Endothelial cell of umbilical vein (primary cell): ENCODE results near the gene GBE1. TPM values are rescaled to one million over a fixed set of nuclear protein-coding genes. Genes with fewer than 3 reads are reported as not detected.
A peak's percentile ranks its signal among the peaks of the same experiment; 100 is the strongest.
"Not testable (repeated sequence)": the region's sequence is repeated elsewhere in the genome, so short reads cannot be mapped to it uniquely, and the experiment has no call there.

Experiments used
- BruUV-seq: library from RNA; stranded (reverse); fragments of 400-500 nt; replicated peaks from 2 replicates; lab custom pipeline; 2021; lab: Mats Ljungman, UMichigan
- CTCF ChIA-PET: fragments of 300-600, 350-600 bp; sonication (Branson Sonifier 250); formaldehyde crosslinking; loops from one replicate; lab custom pipeline; 2021; ENCODE audit warnings: antibody characterized with exemption, inconsistent platforms; lab: Charles Lee
- POLR2A ChIA-PET: fragments of 300-600, 350-600 bp; sonication (Branson Sonifier 250); formaldehyde crosslinking; loops from one replicate; lab custom pipeline; 2021; ENCODE audit warnings: antibody characterized with exemption, inconsistent platforms; lab: Charles Lee
- DNase-seq: peaks from one replicate; pipeline ENCODE4 v3.0.0-alpha.2; 2011; ENCODE audit warnings: low read depth, low spot score
- FAIRE-seq: peaks from 2 replicates; lab custom pipeline; 2011; peaks lifted over from hg19 to GRCh38; lab: Jason Lieb, UNC
- H2AFZ ChIP-seq: 2 replicates; pipeline ENCODE4 v1.6.0; 2012; ENCODE audit warnings: low read depth, low read length, control low read depth, inconsistent platforms
- H3K27ac ChIP-seq: 2 replicates; pipeline ENCODE4 v1.5.1; 2011; ENCODE audit warnings: low read depth, mild to moderate bottlenecking, control low read depth, low read length, moderate library complexity; ENCODE audit not compliant: insufficient read depth
- H3K27me3 ChIP-seq, 2 experiments: 2 replicates each; pipeline versions ENCODE4 v1.6.0 to v1.6.1; 2011; ENCODE audit warnings: low read length in 2 of 2, mixed read lengths in 1 of 2; ENCODE audit not compliant: control insufficient read depth in 2 of 2, insufficient read depth in 2 of 2
- H3K36me3 ChIP-seq, 2 experiments: 2 replicates in 1 of 2; 3 replicates in 1 of 2; pipeline ENCODE4 v1.5.1; 2011; ENCODE audit warnings: low read length in 2 of 2, mild to moderate bottlenecking in 1 of 2, moderate library complexity in 1 of 2; ENCODE audit not compliant: control insufficient read depth in 2 of 2, insufficient read depth in 2 of 2; ENCODE audit errors: extremely low read depth in 1 of 2
- H3K4me1 ChIP-seq: 3 replicates; pipeline ENCODE4 v1.5.1; 2011; ENCODE audit warnings: mild to moderate bottlenecking, low read length; ENCODE audit not compliant: control insufficient read depth, insufficient read depth; ENCODE audit errors: extremely low read depth
- H3K4me2 ChIP-seq: 2 replicates; pipeline ENCODE4 v1.6.1; 2011; ENCODE audit warnings: low read length, control low read depth, mixed read lengths; ENCODE audit not compliant: insufficient read depth
- H3K4me3 ChIP-seq, 3 experiments: fragments of 200-600 bp in 1 of 3; sonication (generic), shearing (Covaris generic) in 1 of 3; replicated peaks in 1 of 3; 2 replicates each; pipeline ENCODE4 v1.5.1; 2011 to 2016; ENCODE audit warnings: control low read depth in 3 of 3, low read length in 3 of 3, mild to moderate bottlenecking in 2 of 3, inconsistent platforms in 1 of 3, low read depth in 1 of 3, moderate library complexity in 1 of 3; ENCODE audit not compliant: insufficient read depth in 1 of 3
- H3K79me2 ChIP-seq: 2 replicates; pipeline ENCODE4 v1.6.0; 2012; ENCODE audit warnings: low read length, inconsistent platforms; ENCODE audit not compliant: control insufficient read depth, insufficient read depth
- H3K9ac ChIP-seq: replicated peaks from 2 replicates; pipeline ENCODE3; 2011; ENCODE audit warnings: low read length, control low read depth; ENCODE audit not compliant: insufficient read depth; ENCODE audit errors: extremely low read depth
- H3K9me1 ChIP-seq: replicated peaks from 3 replicates; pipeline ENCODE4 v1.6.0; 2011; ENCODE audit warnings: mild to moderate bottlenecking, low read length; ENCODE audit not compliant: control insufficient read depth, insufficient read depth; ENCODE audit errors: extremely low read depth
- H3K9me3 ChIP-seq: replicated peaks from 2 replicates; pipeline ENCODE4 v1.5.1; 2012; ENCODE audit warnings: low read length, inconsistent platforms; ENCODE audit not compliant: control insufficient read depth, insufficient read depth
- H4K20me1 ChIP-seq: replicated peaks from 2 replicates; pipeline ENCODE3; 2011; ENCODE audit warnings: mild to moderate bottlenecking, low read length; ENCODE audit not compliant: control insufficient read depth, insufficient read depth; ENCODE audit errors: extremely low read depth
- JUN ChIP-seq: IDR thresholded peaks from 2 replicates; pipeline ENCODE4 v1.6.1; 2011; ENCODE audit warnings: borderline replicate concordance, low read depth; ENCODE audit not compliant: insufficient read length, insufficient read depth
- dilution Hi-C: fragments of 300-500 bp; cut with MboI; formaldehyde crosslinking; loops from one replicate; pipeline ENCODE4 v1.15.0; 2019; ENCODE audit warnings: low sequenced_read_pairs; ENCODE audit not compliant: extremely low pct_ligation_motif_present
- intact Hi-C: fragments of 100-400 bp; cut with micrococcal nuclease; formaldehyde crosslinking; loops from one replicate; pipeline ENCODE4 v1.10.0; 2022
- polyA plus RNA-seq, 4 experiments: library from polyadenylated mRNA; depleted of rRNA in 3 of 4; stranded (reverse) in 3 of 4; unstranded in 1 of 4; fragments of >200 nt; gene quantifications; 2 replicates each; pipeline versions ENCODE4 v1.2.1 to v1.2.3, GENCODE V29; 2011 to 2012; ENCODE audit warnings: missing spikeins in 1 of 4
- total RNA-seq: library from RNA; stranded (reverse); gene quantifications from 2 replicates; pipeline ENCODE4 v1.2.3, GENCODE V29; 2021

GBE1 gene
- total and polyA plus RNA-seq, 2 donors (not counting 3 experiments of a cell fraction or from before 2014, with no cell fraction given), result 35.9 to 110 TPM

- Histone ChIP-seq H3K4me2 (peak overlapping the region; percentile 98), H3K27ac (peak overlapping the region; percentile 96), H3K79me2 (peaks cover 54% of the 10 kb centered on the region), H3K9ac (peak overlapping the region; percentile 96), H3K36me3 (peaks cover 0 to 2% of the 10 kb centered on the region in 2 experiments), H3K4me3 (peak overlapping the region; percentile 77 to 95 (median 83)), H2AFZ (no peak overlapping the region), H3K9me3 (no peaks in the 10 kb centered on the region), H3K4me1 (peaks cover 24% of the 10 kb centered on the region), H3K27me3 (no peaks in the 10 kb centered on the region), H3K9me1 (no peaks in the 10 kb centered on the region), H4K20me1 (no peaks in the 10 kb centered on the region)
- dilution Hi-C loops (no loop called here), intact Hi-C loops (loop anchor here (1.0 to 10.0 kb wide), 3 partner anchors 285 to 407 kb away; no protein-coding TSS in a partner anchor)
- TF ChIP-seq JUN, result no peak
- DNase-seq, result peak; percentile 37
- FAIRE-seq, result no peak
- BruUV-seq, result no TSS peak
- POLR2A ChIA-PET, result interaction anchor here (1.4 kb wide), 1 partner anchor 16 kb away, joined by 10 read pairs; no protein-coding TSS in a partner anchor
- CTCF ChIA-PET, result interaction anchor here (0.9 to 2.8 kb wide), 3 partner anchors 16 to 49 kb away, joined by 3 to 15 read pairs (median 4); no protein-coding TSS in a partner anchor
Observed at GRCh38 chr3:81760215-81760614, 1.2 kb downstream of the GBE1 start.

GRCh38 chr3:81758771-81759170 is 2.7 kb downstream of the GBE1 start:
- peaks cover 69% of the 10 kb centered on the region for H3K79me2 ChIP-seq
- FAIRE-seq, H3K9me1 ChIP-seq, BruUV-seq, H2AFZ ChIP-seq, H3K4me2 ChIP-seq, H4K20me1 ChIP-seq, DNase-seq, H3K36me3 ChIP-seq, H3K4me3 ChIP-seq, CTCF ChIA-PET, intact Hi-C loops, H3K27me3 ChIP-seq, H3K9ac ChIP-seq, H3K9me3 ChIP-seq, POLR2A ChIA-PET, dilution Hi-C loops: not testable (repeated sequence)
- peaks cover 24% of the 10 kb centered on the region for H3K4me1 ChIP-seq
- H3K27ac ChIP-seq, result peak overlapping the region; percentile 96
